Measurements from ENCODE around the gene BPIFB2. TPM values are rescaled to one million over a fixed set of nuclear protein-coding genes. Genes with fewer than 3 reads are reported as not detected.

The BPIFB2 gene
- total and polyA plus RNA-seq, 11 donors: not detected

GRCh38 chr20:32964575-32964974 is 42.9 kb upstream of the BPIFB2 start:
- H3K27me3 ChIP-seq: peaks cover 0 to 7% (median 0%) of the 10 kb centered on the region in 9 donors
- H3K9me3 ChIP-seq: no peaks in the 10 kb centered on the region
- no peak overlapping the region for H3K4me3 ChIP-seq
- intact Hi-C loops (cut with DNase I): no loop called here
- 84 to 95% (median 89%) methylated on average over 6 of the region's 6 CpGs for WGBS, 4 donors
- DNase-seq (no peak), ATAC-seq (no peak)
- no peak overlapping the region for H3K27ac ChIP-seq
- peaks cover 0 to 33% (median 0%) of the 10 kb centered on the region in 12 donors for H3K4me1 ChIP-seq
- TF ChIP-seq CTCF (IDR thresholded peaks at IDR 0.05): no peak
- no peaks in the 10 kb centered on the region for H3K36me3 ChIP-seq

GRCh38 chr20:32965115-32965514 is 42.4 kb upstream of the BPIFB2 start:
- intact Hi-C loops (cut with DNase I): no loop called here
- DNase-seq: no peak

GRCh38 chr20:32965581-32966373 is 41.7 kb upstream of the BPIFB2 start:
- WGBS, 4 donors: 71 to 82% (median 74%) methylated on average over 12 of the region's 12 CpGs
- TF ChIP-seq POLR2A (IDR thresholded peaks at IDR 0.05): no peak
- no peak for TF ChIP-seq CTCF (IDR thresholded peaks at IDR 0.05)
- Histone ChIP-seq H3K4me1 (peaks cover 0 to 44% (median 0%) of the 10 kb centered on the region in 12 donors), H3K27me3 (peaks cover 0 to 7% (median 0%) of the 10 kb centered on the region in 9 donors), H3K9me3 (no peaks in the 10 kb centered on the region), H3K27ac (no peak overlapping the region), H3K36me3 (no peaks in the 10 kb centered on the region), H3K4me3 (no peak overlapping the region)
- intact Hi-C loops (cut with DNase I): no loop called here
- DNase-seq (no peak), ATAC-seq (no peak)

More at GRCh38 chr20:32965115-32965514, 42.4 kb upstream of the BPIFB2 start:
- Histone ChIP-seq H3K36me3 (no peaks in the 10 kb centered on the region), H3K27me3 (peaks cover 0 to 7% (median 0%) of the 10 kb centered on the region in 9 donors), H3K27ac (no peak overlapping the region), H3K9me3 (no peaks in the 10 kb centered on the region), H3K4me3 (no peak overlapping the region), H3K4me1 (peaks cover 0 to 38% (median 0%) of the 10 kb centered on the region in 12 donors)
- WGBS, 4 donors: 69 to 85% (median 75%) methylated on average over 8 of the region's 8 CpGs
- no peak for ATAC-seq
- TF ChIP-seq CTCF (IDR thresholded peaks at IDR 0.05) (no peak), POLR2A (IDR thresholded peaks at IDR 0.05) (no peak)

- Histone ChIP-seq H3K9me3 (no peaks in the 10 kb centered on the region), H3K27me3 (peaks cover 0 to 7% (median 0%) of the 10 kb centered on the region in 9 donors), H3K36me3 (no peaks in the 10 kb centered on the region), H3K4me1 (peaks cover 0 to 50% (median 1%) of the 10 kb centered on the region in 12 donors), H3K4me3 (no peak overlapping the region), H3K27ac (no peak overlapping the region)
- TF ChIP-seq POLR2A (IDR thresholded peaks at IDR 0.05) (no peak), CTCF (IDR thresholded peaks at IDR 0.05) (no peak)
- 83 to 94% (median 87%) methylated on average over 4 of the region's 4 CpGs for WGBS, 4 donors
- DNase-seq (no peak), ATAC-seq (no peak)
- intact Hi-C loops (cut with DNase I): no loop called here
Measured at GRCh38 chr20:32966382-32966781, 41.1 kb upstream of the BPIFB2 start.

All from heart left ventricle (tissue), 16 donors.